ENCODE results near the gene ZNF276.

ZNF276 gene

GRCh38 chr16:89708481-89708931 lies 12.8 kb upstream of the ZNF276 start:
- no peak overlapping the region for H3K9ac ChIP-seq (ENCODE audit: low read depth, low read length)
- ATAC-seq (ENCODE audit: insufficient read depth, low read depth): no peak

GRCh38 chr16:89709166-89709565 lies 12.2 kb upstream of the ZNF276 start:
- Histone ChIP-seq H2AFZ (ENCODE audit: low read depth, low read length) (no peak overlapping the region), H3K27me3 (ENCODE audit: insufficient read depth, low read length, poor library complexity) (no peaks in the 10 kb centered on the region), H3K36me3 (ENCODE audit: insufficient read depth, low read length) (no peaks in the 10 kb centered on the region), H3K4me3 (ENCODE audit: low read depth in 1 of 2, low read length in 2 of 2) (no peak overlapping the region), H3K79me2 (ENCODE audit: insufficient read depth, low read length) (no peaks in the 10 kb centered on the region), H3K27ac (ENCODE audit: low read length) (no peak overlapping the region), H3K9me3 (ENCODE audit: insufficient read depth, low read length, severe bottlenecking) (no peaks in the 10 kb centered on the region), H4K20me1 (ENCODE audit: insufficient read depth, low read length) (no peaks in the 10 kb centered on the region), H3K4me1 (ENCODE audit: insufficient read depth, low read length) (peaks cover 24% of the 10 kb centered on the region), H3K4me2 (ENCODE audit: insufficient read depth, low read length) (no peak overlapping the region), H3K9ac (ENCODE audit: low read depth, low read length) (no peak overlapping the region)
- DNase-seq: no peak
- TF ChIP-seq EZH2 (IDR thresholded peaks at IDR 0.05; ENCODE audit: borderline replicate concordance, low read depth, low read length, severe bottlenecking) (no peak), CTCF (IDR thresholded peaks at IDR 0.05; ENCODE audit: borderline replicate concordance, extremely low read depth, low read length, poor library complexity, severe bottlenecking) (no peak)
- ATAC-seq (ENCODE audit: insufficient read depth, low read depth): no peak

More at GRCh38 chr16:89708481-89708931, 12.8 kb upstream of the ZNF276 start:
- DNase-seq: no peak
- Histone ChIP-seq H3K79me2 (ENCODE audit: insufficient read depth, low read length) (no peaks in the 10 kb centered on the region), H3K36me3 (ENCODE audit: insufficient read depth, low read length) (no peaks in the 10 kb centered on the region), H3K4me3 (ENCODE audit: low read depth in 1 of 2, low read length in 2 of 2) (no peak overlapping the region), H2AFZ (ENCODE audit: low read depth, low read length) (no peak overlapping the region), H3K27me3 (ENCODE audit: insufficient read depth, low read length, poor library complexity) (no peaks in the 10 kb centered on the region), H3K27ac (ENCODE audit: low read length) (no peak overlapping the region), H4K20me1 (ENCODE audit: insufficient read depth, low read length) (no peaks in the 10 kb centered on the region), H3K4me2 (ENCODE audit: insufficient read depth, low read length) (no peak overlapping the region), H3K9me3 (ENCODE audit: insufficient read depth, low read length, severe bottlenecking) (no peaks in the 10 kb centered on the region), H3K4me1 (ENCODE audit: insufficient read depth, low read length) (peaks cover 24% of the 10 kb centered on the region)
- TF ChIP-seq CTCF (IDR thresholded peaks at IDR 0.05; ENCODE audit: borderline replicate concordance, extremely low read depth, low read length, poor library complexity, severe bottlenecking) (no peak), EZH2 (IDR thresholded peaks at IDR 0.05; ENCODE audit: borderline replicate concordance, low read depth, low read length, severe bottlenecking) (no peak)

GRCh38 chr16:89709716-89710432 lies 11.5 kb upstream of the ZNF276 start:
- Histone ChIP-seq H3K4me1 (ENCODE audit: insufficient read depth, low read length) (peaks cover 24% of the 10 kb centered on the region), H3K4me2 (ENCODE audit: insufficient read depth, low read length) (no peak overlapping the region), H4K20me1 (ENCODE audit: insufficient read depth, low read length) (no peaks in the 10 kb centered on the region), H3K9me3 (ENCODE audit: insufficient read depth, low read length, severe bottlenecking) (no peaks in the 10 kb centered on the region), H3K79me2 (ENCODE audit: insufficient read depth, low read length) (no peaks in the 10 kb centered on the region), H3K27ac (ENCODE audit: low read length) (no peak overlapping the region), H2AFZ (ENCODE audit: low read depth, low read length) (no peak overlapping the region), H3K9ac (ENCODE audit: low read depth, low read length) (no peak overlapping the region), H3K36me3 (ENCODE audit: insufficient read depth, low read length) (no peaks in the 10 kb centered on the region), H3K27me3 (ENCODE audit: insufficient read depth, low read length, poor library complexity) (no peaks in the 10 kb centered on the region), H3K4me3 (ENCODE audit: low read depth in 1 of 2, low read length in 2 of 2) (no peak overlapping the region)
- ATAC-seq (ENCODE audit: insufficient read depth, low read depth): no peak
- TF ChIP-seq EZH2 (IDR thresholded peaks at IDR 0.05; ENCODE audit: borderline replicate concordance, low read depth, low read length, severe bottlenecking) (no peak), CTCF (IDR thresholded peaks at IDR 0.05; ENCODE audit: borderline replicate concordance, extremely low read depth, low read length, poor library complexity, severe bottlenecking) (no peak)
- no peak for DNase-seq
